ENCODE results near the gene STAC2.

DNA sequence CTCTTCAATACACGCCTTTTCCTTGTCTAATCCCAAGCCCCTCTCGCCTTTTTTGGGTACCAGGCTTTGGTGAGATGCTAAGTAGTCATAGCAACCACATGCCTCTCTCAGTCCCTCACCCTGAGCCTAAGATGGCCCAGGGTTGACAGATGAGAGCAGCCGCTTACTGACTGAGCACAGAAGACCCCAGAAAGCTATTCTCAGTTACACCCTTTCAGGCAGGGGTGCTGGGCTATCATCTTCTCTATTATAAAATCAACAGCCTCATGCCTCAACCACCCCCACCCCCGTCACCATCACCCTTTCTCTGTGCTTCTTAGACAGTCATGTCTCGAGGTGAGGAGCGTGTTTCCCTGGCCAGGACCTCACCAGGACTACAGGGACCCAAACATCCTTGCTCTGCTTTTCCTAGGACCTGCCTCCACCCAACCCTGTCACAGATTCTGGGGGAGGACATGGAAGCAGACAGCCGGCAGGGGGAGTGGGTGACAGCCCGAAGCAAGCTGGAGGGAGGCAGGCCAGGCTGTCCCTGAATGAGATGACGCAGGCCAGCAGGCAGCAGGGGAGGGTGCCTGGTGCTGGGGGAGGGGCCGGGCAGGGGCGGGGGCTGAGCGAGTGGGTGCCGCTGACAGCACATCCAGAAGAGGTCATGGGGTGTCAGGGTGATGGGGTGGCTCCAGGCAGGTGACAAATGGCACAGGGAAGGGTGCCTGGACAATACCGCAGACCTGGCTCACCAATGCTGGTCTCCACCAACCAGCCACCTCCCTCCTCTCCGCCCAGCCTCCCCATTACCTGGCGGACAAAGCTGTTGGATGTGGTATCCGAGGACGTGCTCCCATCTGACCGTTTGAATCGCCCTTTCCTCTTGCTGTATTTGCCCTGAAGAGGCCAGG lies 31.4 kb downstream of the STAC2 start:
- peak; percentile 68 for TF ChIP-seq CTCF (conservative IDR thresholded peaks at IDR 0.05; ENCODE audit: low read length)
- no peak for TF ChIP-seq EZH2phosphoT487 (IDR thresholded peaks at IDR 0.05; ENCODE audit: borderline replicate concordance, low read depth, low read length)

Data from OCI-LY7 (cell line).